NT2/D1 (cell line): ENCODE measurements around the gene B4GALT7.

Experiments
- DNase-seq: peaks from one replicate; pipeline ENCODE4 v3.0.0-alpha.2; 2011; ENCODE audit warnings: low read depth, low spot score
- H3K27me3 ChIP-seq: 2 replicates; pipeline ENCODE4 v1.6.0; 2011; ENCODE audit warnings: mild to moderate bottlenecking; ENCODE audit not compliant: insufficient read length, insufficient read depth
- H3K36me3 ChIP-seq: 2 replicates; pipeline ENCODE4 v1.6.1; 2011; ENCODE audit warnings: mild to moderate bottlenecking, low read length, mixed read lengths; ENCODE audit not compliant: insufficient read depth, insufficient read length
- H3K4me1 ChIP-seq: 2 replicates; pipeline ENCODE4 v1.5.1; 2011; ENCODE audit not compliant: insufficient read depth, insufficient read length
- H3K4me3 ChIP-seq: 2 replicates; pipeline ENCODE4 v1.5.1; 2011; ENCODE audit warnings: low read depth; ENCODE audit not compliant: insufficient read length
- H3K9ac ChIP-seq: 2 replicates; pipeline ENCODE4 v1.6.0; 2011; ENCODE audit warnings: low read depth; ENCODE audit not compliant: insufficient read length
- H3K9me3 ChIP-seq: 2 replicates; pipeline ENCODE4 v1.5.1; 2011; ENCODE audit warnings: mild to moderate bottlenecking, low read length; ENCODE audit not compliant: insufficient read depth
- SUZ12 ChIP-seq: IDR thresholded peaks from 2 replicates; pipeline ENCODE4 v1.6.1; 2011; ENCODE audit not compliant: insufficient read length, insufficient read depth; ENCODE audit errors: extremely low read depth
- YY1 ChIP-seq: IDR thresholded peaks from 2 replicates; pipeline ENCODE4 v1.6.1; 2011; ENCODE audit not compliant: insufficient read length, insufficient read depth
- ZNF274 ChIP-seq: IDR thresholded peaks from 2 replicates; pipeline ENCODE4 v1.6.1; 2011; ENCODE audit warnings: mild to moderate bottlenecking, low read depth, low read length

The B4GALT7 gene

GRCh38 chr5:177595026-177595585 is 4.8 kb upstream of the B4GALT7 start:
- Histone ChIP-seq H3K36me3 (peaks cover 39% of the 10 kb centered on the region), H3K27me3 (peaks cover 23% of the 10 kb centered on the region), H3K4me3 (no peak overlapping the region), H3K4me1 (no peaks in the 10 kb centered on the region), H3K9me3 (no peaks in the 10 kb centered on the region), H3K9ac (no peak overlapping the region)
- DNase-seq: no peak
- TF ChIP-seq ZNF274 (no peak), SUZ12 (no peak), YY1 (no peak)

DNA sequence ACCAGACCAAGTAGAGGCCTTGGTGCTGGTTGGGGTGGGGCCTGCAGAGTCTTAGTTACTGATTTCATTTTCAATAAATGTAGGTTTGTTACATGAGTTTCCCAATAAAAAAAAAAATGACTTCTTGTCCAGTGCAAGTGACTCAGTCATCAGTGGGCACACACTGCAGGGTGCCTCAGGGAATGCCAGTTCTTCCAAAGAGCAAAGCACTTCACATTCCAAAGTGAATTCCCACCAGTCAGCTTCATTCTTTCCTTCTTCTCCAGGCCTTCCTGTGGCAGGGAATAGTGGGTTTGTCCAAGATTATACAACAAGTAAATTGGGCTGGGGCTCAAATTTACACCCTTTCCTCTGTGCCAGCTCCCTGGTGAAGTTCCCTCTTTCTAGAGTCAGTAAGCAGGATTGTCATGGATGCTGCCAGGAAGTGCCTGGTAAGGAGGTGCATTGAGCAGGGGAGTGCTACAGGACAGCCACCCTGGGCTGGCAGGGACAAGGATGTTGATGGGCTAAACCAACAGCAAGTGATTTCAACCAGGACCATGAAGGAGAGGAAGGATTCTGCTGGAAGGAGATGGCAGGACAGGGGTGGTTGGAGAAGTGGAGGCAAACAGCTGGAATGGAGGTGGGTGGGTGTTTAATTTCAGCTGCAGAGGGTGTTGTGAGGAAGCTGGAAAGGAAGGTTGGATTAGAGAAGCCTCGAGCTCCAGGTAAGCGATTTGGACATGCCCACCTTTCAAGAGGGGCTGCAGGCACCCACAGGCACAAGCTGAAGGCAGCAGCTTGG is 3.7 kb upstream of the B4GALT7 start:
- no peak for DNase-seq
- no peak overlapping the region for H3K9ac ChIP-seq
- H3K4me3 ChIP-seq: no peak overlapping the region
- H3K4me1 ChIP-seq: peaks cover 2% of the 10 kb centered on the region
- TF ChIP-seq ZNF274 (no peak), YY1 (no peak), SUZ12 (no peak)
- peaks cover 20% of the 10 kb centered on the region for H3K27me3 ChIP-seq
- H3K36me3 ChIP-seq: peaks cover 39% of the 10 kb centered on the region
- H3K9me3 ChIP-seq: no peaks in the 10 kb centered on the region

GRCh38 chr5:177596775-177597238 is 3.1 kb upstream of the B4GALT7 start:
- TF ChIP-seq YY1 (no peak), SUZ12 (no peak), ZNF274 (no peak)
- no peak for DNase-seq
- no peak overlapping the region for H3K4me3 ChIP-seq
- no peaks in the 10 kb centered on the region for H3K9me3 ChIP-seq
- H3K27me3 ChIP-seq: peaks cover 14% of the 10 kb centered on the region
- H3K36me3 ChIP-seq: peaks cover 39% of the 10 kb centered on the region
- no peak overlapping the region for H3K9ac ChIP-seq
- H3K4me1 ChIP-seq: peaks cover 2% of the 10 kb centered on the region

- Histone ChIP-seq H3K9ac (no peak overlapping the region), H3K27me3 (peaks cover 14% of the 10 kb centered on the region), H3K36me3 (peaks cover 41% of the 10 kb centered on the region), H3K4me3 (no peak overlapping the region), H3K9me3 (no peaks in the 10 kb centered on the region), H3K4me1 (peaks cover 2% of the 10 kb centered on the region)
- DNase-seq: no peak
- TF ChIP-seq ZNF274: no peak
- no peak for TF ChIP-seq SUZ12
- no peak for TF ChIP-seq YY1
Observed at GRCh38 chr5:177598477-177598876, 1.5 kb upstream of the B4GALT7 start.

GRCh38 chr5:177600508-177601018 is 631 bp downstream of the B4GALT7 start:
- H3K4me1 ChIP-seq: peaks cover 2% of the 10 kb centered on the region
- H3K36me3 ChIP-seq: peaks cover 30% of the 10 kb centered on the region
- peak overlapping the region; percentile 88 for H3K9ac ChIP-seq
- no peaks in the 10 kb centered on the region for H3K9me3 ChIP-seq
- no peak for TF ChIP-seq ZNF274
- TF ChIP-seq SUZ12: no peak
- no peak for TF ChIP-seq YY1
- H3K4me3 ChIP-seq: peak overlapping the region; percentile 87
- H3K27me3 ChIP-seq: peaks cover 14% of the 10 kb centered on the region
- no peak for DNase-seq

DNA sequence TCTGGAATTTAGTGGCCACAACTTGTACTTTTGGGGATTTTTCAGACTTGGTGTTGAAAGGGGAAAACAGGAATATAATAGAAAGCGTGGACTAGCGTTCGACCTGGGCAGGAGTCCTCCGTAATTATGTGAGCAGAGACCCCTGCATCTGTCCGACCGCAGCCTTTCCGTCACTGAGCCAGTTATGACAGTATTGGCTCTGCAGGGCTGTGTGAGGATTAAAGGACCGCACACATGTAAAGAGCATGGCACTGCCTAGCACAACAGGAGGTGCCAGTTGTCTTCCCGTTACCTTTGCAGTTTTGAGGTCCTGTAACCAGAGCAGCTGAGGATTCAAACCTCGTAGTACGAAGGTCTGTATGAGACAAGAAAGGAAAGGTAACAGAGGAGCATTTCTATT is 1.2 kb downstream of the B4GALT7 start:
- Histone ChIP-seq H3K4me1 (peaks cover 2% of the 10 kb centered on the region), H3K4me3 (no peak overlapping the region), H3K9ac (peak overlapping the region; percentile 88), H3K27me3 (peaks cover 14% of the 10 kb centered on the region), H3K9me3 (no peaks in the 10 kb centered on the region), H3K36me3 (peaks cover 30% of the 10 kb centered on the region)
- no peak for DNase-seq
- TF ChIP-seq ZNF274 (no peak), YY1 (no peak), SUZ12 (no peak)
